GM18858 (cell line): Measurements from ENCODE around the gene SMURF1.

Experiments
- ATAC-seq: cut with Tn5 transposase; IDR thresholded peaks from one replicate; pipeline ENCODE4 v1.9.1; 2021; ENCODE audit not compliant: unreplicated experiment

SMURF1 gene

DNA sequence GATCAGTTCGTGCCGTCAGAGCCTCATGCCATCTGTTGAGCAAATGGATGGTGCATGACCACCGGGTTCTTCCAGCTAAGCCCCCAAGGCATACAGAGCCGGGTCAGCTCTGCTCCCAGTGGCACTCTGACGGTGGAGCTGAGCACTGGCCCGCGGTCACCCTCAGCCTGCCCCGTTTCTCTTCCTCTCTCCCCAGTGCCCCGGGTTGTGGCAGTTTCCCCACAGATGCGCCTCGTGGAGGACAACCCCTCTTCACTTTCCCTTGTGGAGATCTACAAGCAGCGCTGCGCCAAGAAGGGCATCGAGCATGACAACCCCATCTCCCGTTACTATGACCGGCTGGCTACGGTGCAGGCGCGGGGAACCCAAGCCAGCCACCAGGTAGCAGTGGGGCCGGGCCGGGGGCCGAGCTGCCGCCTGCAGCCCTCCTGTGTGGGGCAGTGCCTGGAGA lies 135.7 kb downstream of the SMURF1 start:
- ATAC-seq = no peak

DNA sequence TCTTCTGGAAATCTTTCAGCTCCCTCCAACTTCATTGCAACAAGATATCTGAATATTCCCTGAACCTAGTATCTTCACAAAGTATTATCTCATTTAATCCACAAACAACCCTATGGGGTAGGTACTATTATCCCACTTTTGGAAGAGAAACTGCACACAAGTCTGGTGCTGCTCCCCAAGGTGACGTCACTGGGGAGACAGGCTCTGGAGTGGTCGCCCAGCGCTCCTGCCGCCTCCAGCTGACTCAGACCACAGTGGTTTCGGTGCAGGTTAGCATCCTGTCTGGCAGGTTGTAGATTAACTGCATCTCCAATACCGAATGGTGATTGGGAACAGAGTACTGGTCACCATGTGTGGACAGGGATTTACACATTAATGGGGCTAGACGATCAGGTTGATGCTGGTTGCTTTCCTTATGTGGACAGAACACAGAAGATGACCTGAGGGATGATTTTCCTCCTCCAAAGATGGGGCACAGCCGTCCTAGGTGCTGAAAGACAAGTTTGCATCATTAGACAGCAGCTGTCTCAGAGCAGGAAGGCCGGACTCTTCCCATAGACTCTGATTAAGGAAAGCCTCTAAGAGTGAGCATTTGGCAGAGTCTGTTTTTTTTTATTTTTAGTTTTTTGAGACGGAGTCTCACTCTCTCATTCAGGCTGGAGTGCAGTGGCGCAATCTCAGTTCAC lies 137.0 kb downstream of the SMURF1 start:
- ATAC-seq = no peak

DNA sequence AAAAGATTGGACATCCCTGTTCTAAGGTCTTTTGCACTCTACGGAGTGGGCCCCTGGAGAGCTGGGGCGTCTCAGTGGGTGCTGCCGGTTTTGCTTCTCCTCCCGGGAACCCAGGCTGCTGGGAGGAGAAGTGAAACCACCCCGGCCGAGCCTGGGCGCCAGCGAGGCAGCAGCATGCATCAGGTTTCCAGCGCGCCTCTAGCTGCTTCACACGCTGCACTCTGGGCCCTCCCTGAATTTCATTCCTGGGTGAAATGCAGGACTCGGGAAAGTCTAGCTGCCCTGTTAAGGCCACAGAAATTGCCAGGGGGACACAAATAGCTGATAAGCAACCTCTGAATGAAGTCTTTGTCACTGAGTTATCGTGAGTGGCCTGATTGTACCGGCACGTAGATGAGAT lies 138.1 kb downstream of the SMURF1 start:
- ATAC-seq = no peak

DNA sequence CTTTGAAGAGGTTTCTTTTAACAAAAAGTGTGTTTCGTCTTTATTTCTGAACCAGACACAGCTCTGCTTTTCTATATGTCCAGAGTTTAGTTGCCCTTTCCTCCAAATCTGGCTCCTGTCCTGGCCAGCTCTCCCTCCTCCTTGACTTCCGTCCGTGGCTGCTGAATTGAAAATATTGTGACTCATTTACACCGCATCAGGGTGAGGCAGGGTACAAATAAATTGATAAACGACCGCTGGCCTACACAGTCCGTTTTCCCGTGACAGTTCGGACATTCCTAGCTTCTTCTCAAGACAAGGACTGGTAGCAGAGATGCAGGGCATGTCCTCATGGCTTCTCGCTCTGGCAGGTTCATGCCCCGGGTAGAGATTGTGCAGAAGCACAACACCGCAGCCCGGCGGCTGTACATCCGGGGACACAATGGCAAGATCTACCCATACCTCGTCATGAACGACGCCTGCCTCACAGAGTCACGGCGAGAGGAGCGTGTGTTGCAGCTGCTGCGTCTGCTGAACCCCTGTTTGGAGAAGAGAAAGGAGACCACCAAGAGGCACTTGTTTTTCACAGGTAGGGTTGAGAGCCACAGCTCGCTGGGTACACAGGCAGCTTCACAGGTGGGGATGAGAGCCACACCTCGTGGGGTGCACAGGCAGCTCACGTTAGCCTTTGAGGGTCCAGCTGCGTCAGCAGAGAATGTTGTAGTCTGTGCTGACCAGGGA lies 139.0 kb downstream of the SMURF1 start:
- no peak for ATAC-seq

DNA sequence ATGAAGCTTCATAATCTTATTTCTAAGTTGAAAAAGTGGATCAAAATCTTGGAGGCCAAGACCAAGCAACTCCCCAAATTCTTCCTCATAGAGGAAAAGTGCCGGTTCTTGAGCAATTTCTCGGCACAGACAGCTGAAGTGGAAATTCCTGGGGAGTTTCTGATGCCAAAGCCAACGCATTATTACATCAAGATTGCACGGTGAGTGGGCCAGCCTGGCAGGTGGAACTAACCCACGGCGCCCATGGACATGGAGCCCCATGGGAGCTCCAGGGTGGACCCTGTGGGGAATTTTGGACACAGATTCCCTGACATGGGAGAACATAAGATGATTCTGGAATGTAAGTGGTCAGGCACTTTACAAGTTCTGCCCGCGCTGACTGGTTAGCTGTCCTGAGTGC lies 139.7 kb downstream of the SMURF1 start:
- ATAC-seq = no peak

DNA sequence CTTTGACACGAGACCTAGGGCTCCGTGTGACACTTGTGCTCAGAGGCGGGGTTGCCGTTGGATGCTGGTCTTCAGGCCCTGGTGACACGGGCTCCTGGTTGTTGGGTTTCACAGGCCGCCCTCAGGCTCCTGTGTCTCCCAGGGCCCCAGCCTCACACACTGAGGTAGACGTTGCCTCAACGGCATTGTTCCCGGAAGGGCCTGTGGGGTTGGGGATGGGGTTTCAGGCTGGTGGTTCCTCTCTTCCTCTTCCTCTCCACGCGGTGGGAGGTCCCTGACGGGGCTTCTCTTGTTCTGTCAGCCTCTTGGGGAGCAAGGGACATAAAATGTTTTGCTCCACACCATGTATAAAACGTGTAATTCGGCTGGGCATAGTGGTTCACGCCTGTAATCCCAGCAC lies 140.5 kb downstream of the SMURF1 start:
- no peak for ATAC-seq

DNA sequence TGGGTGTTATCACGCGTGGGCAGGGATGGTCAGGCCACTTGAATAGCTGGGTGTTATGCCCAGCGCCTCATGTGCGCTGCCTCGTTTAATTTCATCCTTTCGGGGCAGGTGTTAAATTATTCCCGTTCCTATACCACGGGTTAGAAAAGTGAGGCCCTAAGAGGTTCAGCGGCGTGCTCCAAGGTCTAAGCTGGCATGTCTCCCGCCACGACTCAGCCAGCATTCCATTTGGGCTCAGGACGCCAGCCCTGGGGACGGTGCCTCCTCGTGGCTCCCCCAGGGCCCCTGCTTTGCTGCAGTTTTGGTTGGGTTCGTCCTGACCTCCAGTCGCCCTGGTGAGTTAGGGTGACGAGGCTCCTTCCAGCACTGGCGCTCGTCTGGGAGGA lies 141.1 kb downstream of the SMURF1 start:
- no peak for ATAC-seq

DNA sequence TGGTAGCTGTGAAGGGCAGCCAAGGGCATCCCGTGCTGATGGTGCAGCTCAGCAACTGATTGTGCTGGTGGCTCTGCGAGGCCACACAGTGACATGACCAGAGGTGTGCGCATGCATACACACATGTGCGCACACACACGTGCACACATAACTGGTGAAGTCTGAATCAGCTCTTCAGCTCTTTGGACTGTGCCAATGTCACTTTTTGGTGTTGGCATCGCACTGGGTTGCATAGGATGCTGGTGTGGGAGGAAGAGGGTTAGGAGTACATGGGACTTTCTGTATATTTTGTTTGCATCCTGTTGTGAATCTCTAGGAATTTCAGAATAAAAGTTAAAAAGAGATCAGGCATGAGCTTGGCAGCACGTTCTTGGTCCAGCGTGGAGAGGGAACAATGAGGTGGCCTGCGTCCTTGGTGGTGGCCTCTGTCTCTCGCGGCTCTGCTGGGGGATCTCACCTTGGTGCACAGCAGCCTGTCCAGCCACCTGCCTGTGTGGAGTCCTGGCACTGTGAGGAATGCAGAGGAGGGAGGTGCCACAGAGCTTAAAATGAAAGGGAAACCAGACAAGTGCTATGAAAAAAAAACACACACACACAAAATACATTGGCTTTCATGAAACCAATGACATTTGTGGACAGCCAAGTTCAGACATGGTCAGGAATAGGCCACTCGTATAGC lies 141.6 kb downstream of the SMURF1 start:
- ATAC-seq = no peak

DNA sequence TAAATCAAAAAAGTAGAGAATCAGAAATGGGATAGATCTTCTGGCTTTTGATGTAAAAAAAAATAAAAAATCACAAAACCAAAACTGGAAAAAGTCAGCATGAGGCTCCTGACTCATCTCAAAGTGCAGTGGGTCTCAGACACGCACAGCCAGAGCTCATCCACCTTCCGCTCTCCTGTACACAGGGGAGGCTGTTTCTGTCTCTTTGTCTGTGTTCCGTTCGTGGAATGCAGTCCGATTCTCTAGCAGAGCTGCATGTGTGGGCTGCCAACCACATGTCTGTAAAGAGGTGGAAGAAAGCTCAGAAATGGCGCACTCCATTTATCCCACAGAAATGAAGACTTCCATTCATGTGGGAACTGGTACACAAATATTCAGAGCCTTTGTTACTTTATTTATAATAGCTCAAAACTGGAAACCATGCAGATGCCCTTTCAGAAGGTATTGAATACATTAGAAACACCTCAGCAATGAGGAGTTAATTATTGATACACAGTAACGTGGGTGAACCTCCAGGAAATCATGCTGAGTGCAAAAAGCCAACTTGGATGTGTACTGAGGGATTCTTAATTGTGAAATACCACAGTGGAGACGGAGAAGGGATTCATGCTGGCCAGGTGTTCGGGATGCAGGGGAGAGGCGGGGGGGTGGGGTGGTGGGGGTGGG lies 142.3 kb downstream of the SMURF1 start:
- no peak for ATAC-seq

DNA sequence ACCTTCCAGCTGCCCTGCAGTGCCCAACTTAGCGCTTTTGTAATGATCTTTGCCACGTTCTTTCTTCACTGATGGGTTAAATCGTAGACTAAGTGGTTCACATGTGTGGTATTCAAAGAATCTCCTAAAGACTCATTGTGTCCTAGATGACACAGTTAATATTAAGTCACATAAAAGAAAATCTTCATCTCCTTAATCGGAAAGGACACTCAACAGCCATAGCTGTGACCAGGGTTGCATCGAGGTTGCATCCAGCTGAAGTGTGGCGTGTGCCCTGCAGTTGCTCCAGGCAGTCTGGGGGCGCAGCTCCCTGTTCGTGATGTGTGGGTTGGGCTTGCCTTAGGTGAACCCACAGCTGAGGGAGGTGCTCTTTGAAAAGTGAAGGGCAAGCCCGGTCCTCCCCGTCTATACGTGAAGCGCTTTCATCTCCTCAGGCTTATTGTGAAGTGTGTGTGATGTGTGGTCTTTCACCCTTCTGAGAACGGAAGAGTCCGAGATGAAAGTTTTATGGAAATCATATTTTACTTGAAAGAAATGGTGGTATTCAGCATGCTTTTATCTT lies 142.9 kb downstream of the SMURF1 start:
- ATAC-seq = no peak

GRCh38 chr7:99000196-99000903 lies 143.6 kb downstream of the SMURF1 start:
- ATAC-seq = no peak

- ATAC-seq = no peak
Measured at GRCh38 chr7:98998821-98999725, 144.8 kb downstream of the SMURF1 start.

DNA sequence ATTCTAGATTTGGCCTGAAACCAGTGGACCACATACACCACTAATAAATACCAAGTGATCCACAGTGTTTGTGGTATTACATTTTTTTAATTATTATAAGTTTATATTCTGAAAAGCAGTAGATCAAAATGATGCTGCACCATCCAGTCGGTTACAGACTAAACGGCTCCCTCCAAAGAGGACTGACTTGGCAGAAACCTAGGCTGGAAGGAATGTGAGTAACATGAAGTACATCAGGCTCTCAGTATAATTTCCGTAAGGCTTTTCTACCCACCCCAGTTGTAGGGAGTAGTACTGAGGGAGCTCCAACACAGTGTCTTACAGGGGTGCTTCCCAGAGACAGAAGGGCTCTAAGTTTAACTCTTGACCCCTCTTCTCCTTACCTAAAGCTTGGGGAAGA lies 146.1 kb downstream of the SMURF1 start:
- no peak for ATAC-seq

DNA sequence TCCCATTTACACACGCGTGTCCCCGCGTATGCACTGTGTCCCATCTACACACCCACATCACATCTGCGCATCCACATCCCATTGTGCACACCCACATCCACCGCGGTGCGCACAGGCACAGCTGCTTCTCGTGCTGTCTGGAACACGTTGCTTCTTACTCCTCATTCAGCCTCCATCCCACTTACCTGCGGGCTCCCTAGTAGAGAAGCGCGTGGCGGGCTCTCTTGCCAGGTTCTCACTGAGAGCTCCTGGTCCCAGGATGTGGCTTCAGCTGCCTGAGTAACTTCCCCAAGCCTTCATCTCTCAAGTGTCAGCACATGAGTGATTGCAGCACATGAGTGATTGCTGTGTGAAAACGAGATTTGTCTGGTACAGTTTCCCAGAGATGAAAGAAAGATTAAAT lies 147.8 kb downstream of the SMURF1 start:
- peak; percentile 57 for ATAC-seq

DNA sequence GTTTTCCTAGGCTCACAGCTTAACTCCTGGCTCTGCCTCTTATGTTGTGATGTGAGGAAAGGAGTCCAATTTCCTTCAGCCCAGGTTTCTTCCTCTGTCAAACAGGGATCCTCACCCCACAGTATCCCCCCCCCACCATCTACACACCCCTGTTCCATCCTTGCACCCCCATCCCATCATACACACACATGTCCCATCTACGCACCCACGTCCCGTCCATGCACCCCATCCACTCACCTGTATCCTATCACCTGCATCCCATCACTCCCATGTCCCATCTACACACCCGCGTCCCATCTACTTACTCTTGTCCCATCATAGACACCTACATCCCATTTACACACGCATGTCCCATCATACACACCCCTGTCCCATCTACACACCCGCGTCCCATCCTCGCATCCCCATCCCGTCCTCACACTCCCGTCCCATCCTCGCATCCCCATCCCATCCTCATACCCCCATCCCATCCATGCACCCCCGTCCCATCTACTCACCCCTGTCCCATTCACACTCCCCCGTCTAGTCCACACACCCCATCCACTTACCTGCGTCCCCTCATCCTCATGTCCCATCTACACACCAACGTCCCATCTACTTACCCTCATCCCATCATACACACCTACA lies 148.3 kb downstream of the SMURF1 start:
- ATAC-seq = no peak

DNA sequence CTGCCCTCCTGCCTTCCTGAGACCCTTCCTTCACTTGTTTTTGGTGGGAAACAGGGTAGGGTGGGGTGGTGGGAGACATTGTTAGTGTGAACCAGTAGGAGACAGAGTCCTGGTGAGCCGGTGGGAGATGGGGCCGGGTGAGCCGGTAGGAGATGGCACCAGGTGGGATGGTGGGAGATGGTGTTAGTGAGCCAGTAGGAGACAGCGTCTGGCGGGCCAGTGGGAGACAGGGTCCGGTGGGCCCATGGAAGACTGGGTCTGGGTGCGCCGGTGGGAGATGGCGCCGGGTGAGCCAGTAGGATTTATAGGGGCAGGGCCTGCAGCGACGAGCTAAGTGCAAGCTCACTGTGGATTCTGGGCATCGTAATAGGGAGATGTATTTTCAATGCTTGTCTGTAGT lies 148.8 kb downstream of the SMURF1 start:
- no peak for ATAC-seq

DNA sequence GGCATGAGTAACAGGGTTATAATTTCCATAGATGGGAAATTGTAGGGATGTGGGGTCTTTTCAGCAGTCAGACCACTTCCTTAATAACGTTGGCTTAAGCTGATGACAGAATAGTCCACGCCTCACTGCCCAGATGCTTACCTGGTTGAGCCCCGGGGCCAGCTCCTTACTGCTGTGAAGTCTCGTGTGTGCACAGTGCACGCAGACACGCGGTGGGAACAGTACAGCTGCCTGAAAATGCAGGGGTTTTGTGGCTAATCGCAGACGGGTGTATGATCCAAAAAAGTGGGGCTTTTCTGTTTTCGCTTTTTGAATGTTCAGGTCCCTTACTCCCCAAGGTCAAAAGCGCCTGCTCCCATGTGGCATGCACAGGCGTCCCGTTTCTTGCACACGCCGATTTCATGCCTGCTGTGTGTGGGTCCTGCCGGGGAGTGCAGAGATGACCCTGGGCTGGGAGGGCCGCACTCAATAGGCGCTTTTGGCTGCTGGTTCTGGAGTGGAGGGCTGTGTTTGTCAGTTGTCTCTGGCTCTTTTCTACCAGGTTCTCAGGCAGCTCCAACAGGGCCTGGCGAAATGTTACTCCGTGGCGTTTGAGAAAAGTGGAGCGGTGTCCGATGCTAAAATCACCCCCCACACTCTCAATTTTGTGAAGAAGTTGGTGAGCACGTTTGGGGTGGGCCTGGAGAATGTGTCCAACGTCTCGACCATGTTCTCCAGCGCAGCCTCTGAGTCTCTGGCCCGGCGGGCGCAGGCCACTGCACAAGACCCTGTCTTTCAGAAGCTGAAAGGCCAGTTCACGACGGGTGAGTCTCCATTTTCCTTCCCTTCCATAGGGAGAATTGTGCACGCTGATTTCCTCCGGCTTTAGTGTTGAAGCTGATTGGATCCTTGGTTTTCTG lies 149.6 kb downstream of the SMURF1 start:
- ATAC-seq = no peak
